ENCODE data around the gene GSG1L. TPM values are rescaled to one million over a fixed set of nuclear protein-coding genes. Genes with fewer than 3 reads are reported as not detected.

GSG1L gene
- total and polyA plus RNA-seq, 4 donors = not detected

DNA sequence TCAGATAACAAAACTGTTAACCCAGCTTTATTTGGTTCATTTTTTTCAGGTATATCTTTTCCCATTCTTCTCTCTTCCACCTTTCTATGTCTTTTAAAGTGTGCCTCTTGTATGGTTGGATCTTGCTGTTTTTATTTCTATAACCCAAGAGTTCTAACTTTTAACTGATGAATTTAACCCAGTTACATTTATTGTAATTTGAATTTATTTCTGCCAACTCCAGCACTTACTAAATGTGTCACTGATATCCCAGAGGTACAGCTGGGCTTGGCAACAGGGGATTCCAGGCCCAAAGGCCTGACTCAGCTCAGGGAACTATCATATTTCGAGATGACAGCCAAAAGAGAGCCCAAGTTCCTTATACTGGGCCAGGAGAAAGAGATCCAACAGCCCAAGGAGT is 200.1 kb downstream of the GSG1L start:
- peaks cover 0 to 15% (median 5%) of the 10 kb centered on the region in 4 donors for H3K9me3 ChIP-seq (ENCODE audit: control insufficient read depth in 4 of 4, low read length in 3 of 4)
- H3K36me3 ChIP-seq (ENCODE audit: control insufficient read depth in 4 of 4, insufficient read depth in 3 of 4, low read depth in 1 of 4, low read length in 3 of 4) = no peaks in the 10 kb centered on the region
- TF ChIP-seq YY1 (IDR thresholded peaks at IDR 0.05) (no peak), HNF4G (IDR thresholded peaks at IDR 0.05) (no peak)
- 71% methylated on average over 1 of the region's 1 CpG for WGBS
- no peak overlapping the region for H3K27ac ChIP-seq (ENCODE audit: low read depth in 1 of 2, low read length in 2 of 2)
- no peaks in the 10 kb centered on the region for H3K27me3 ChIP-seq (ENCODE audit: control insufficient read depth in 4 of 4, insufficient read depth in 4 of 4, low read length in 3 of 4)
- H3K4me1 ChIP-seq (ENCODE audit: control insufficient read depth in 4 of 4, insufficient read depth in 4 of 4, low read length in 3 of 4) = no peaks in the 10 kb centered on the region
- no peak overlapping the region for H3K9ac ChIP-seq (ENCODE audit: low read depth in 1 of 2, low read length in 2 of 2)
- no peak for DNase-seq (ENCODE audit: low spot score)
- H3K4me3 ChIP-seq (ENCODE audit: low read depth in 1 of 3, low read length in 3 of 3) = no peak overlapping the region

DNA sequence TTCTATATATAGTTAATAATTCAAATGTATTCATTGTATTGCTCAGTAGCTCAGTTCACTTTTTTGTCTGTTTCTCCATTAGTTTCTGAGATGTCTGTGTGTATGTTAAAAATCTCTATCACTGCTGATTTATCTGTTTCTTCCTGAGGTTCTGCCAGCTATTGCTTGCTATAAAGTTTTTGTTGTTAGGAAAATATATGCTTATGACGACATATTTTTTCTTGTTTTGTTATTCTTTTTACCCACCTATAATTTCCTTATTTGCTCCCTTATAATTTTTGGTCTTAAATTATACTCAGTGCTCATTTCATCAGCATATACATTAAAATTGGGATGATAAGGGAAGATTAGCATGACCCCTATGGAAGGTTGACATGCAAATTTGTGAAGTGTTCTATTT is 200.6 kb downstream of the GSG1L start:
- WGBS = 93% methylated on average over 1 of the region's 1 CpG
- H3K27me3 ChIP-seq (ENCODE audit: control insufficient read depth in 4 of 4, insufficient read depth in 4 of 4, low read length in 3 of 4) = no peaks in the 10 kb centered on the region

DNA sequence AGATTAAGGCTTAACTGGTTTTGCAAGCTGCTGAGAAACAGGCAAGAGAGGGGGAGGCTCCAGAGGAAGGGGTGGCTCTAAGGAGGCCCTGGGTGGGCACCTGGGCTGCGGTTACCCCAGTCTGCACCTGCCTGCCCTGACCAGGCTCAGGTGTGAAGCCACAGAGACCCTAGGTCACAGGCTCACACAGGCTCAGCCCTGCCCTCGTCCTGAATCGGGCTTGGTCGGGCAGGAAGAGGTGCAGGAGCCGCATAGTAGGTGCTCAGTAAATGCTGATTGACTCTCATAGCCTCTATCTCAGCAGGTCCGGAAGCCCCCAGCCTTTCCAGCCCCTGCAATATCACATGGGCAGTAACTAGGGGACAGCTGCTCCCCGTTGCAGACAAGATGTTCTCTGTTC is 203.4 kb downstream of the GSG1L start:
- H3K4me3 ChIP-seq (ENCODE audit: low read depth in 1 of 3, low read length in 3 of 3) = no peak overlapping the region
- DNase-seq (ENCODE audit: low spot score) = no peak
- no peaks in the 10 kb centered on the region for H3K27me3 ChIP-seq (ENCODE audit: control insufficient read depth in 4 of 4, insufficient read depth in 4 of 4, low read length in 3 of 4)
- TF ChIP-seq NR2F2 (IDR thresholded peaks at IDR 0.05) = no peak
- no peak for TF ChIP-seq HNF4G (IDR thresholded peaks at IDR 0.05)
- TF ChIP-seq HNF4A (conservative IDR thresholded peaks at IDR 0.05) = no peak
- 68% methylated on average over 7 of the region's 7 CpGs for WGBS
- no peaks in the 10 kb centered on the region for H3K4me1 ChIP-seq (ENCODE audit: control insufficient read depth in 4 of 4, insufficient read depth in 4 of 4, low read length in 3 of 4)
- peaks cover 0 to 15% (median 5%) of the 10 kb centered on the region in 4 donors for H3K9me3 ChIP-seq (ENCODE audit: control insufficient read depth in 4 of 4, low read length in 3 of 4)
- no peaks in the 10 kb centered on the region for H3K36me3 ChIP-seq (ENCODE audit: control insufficient read depth in 4 of 4, insufficient read depth in 3 of 4, low read depth in 1 of 4, low read length in 3 of 4)
- H3K27ac ChIP-seq (ENCODE audit: low read depth in 1 of 2, low read length in 2 of 2) = no peak overlapping the region
- no peak overlapping the region for H3K9ac ChIP-seq (ENCODE audit: low read depth in 1 of 2, low read length in 2 of 2)

More for the DNA sequence above, 200.6 kb downstream of the GSG1L start:
- H3K4me3 ChIP-seq (ENCODE audit: low read depth in 1 of 3, low read length in 3 of 3) = no peak overlapping the region
- H3K36me3 ChIP-seq (ENCODE audit: control insufficient read depth in 4 of 4, insufficient read depth in 3 of 4, low read depth in 1 of 4, low read length in 3 of 4) = no peaks in the 10 kb centered on the region
- peaks cover 0 to 15% (median 5%) of the 10 kb centered on the region in 4 donors for H3K9me3 ChIP-seq (ENCODE audit: control insufficient read depth in 4 of 4, low read length in 3 of 4)
- TF ChIP-seq EGR1 (IDR thresholded peaks at IDR 0.05; ENCODE audit: low read depth in 2 of 2) (no peak), GABPA (IDR thresholded peaks at IDR 0.05 in 1 of 2, conservative IDR thresholded peaks at IDR 0.05 in 1 of 2) (no peak), RXRA (IDR thresholded peaks at IDR 0.05) (no peak), JUND (IDR thresholded peaks at IDR 0.05) (no peak), RAD21 (IDR thresholded peaks at IDR 0.05) (no peak), FOXA1 (IDR thresholded peaks at IDR 0.05) (no peak), HNF4A (conservative IDR thresholded peaks at IDR 0.05) (no peak), NR2F2 (IDR thresholded peaks at IDR 0.05) (no peak), HNF4G (IDR thresholded peaks at IDR 0.05) (no peak), SP1 (IDR thresholded peaks at IDR 0.05) (no peak)
- TF ChIP-seq, protein P1, sequence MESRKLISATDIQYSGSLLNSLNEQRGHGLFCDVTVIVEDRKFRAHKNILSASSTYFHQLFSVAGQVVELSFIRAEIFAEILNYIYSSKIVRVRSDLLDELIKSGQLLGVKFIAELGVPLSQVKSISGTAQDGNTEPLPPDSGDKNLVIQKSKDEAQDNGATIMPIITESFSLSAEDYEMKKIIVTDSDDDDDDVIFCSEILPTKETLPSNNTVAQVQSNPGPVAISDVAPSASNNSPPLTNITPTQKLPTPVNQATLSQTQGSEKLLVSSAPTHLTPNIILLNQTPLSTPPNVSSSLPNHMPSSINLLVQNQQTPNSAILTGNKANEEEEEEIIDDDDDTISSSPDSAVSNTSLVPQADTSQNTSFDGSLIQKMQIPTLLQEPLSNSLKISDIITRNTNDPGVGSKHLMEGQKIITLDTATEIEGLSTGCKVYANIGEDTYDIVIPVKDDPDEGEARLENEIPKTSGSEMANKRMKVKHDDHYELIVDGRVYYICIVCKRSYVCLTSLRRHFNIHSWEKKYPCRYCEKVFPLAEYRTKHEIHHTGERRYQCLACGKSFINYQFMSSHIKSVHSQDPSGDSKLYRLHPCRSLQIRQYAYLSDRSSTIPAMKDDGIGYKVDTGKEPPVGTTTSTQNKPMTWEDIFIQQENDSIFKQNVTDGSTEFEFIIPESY (IDR thresholded peaks at IDR 0.05) = no peak
- TF ChIP-seq, protein P2, sequence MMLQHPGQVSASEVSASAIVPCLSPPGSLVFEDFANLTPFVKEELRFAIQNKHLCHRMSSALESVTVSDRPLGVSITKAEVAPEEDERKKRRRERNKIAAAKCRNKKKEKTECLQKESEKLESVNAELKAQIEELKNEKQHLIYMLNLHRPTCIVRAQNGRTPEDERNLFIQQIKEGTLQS (IDR thresholded peaks at IDR 0.05) = no peak
- TF ChIP-seq, protein P3, sequence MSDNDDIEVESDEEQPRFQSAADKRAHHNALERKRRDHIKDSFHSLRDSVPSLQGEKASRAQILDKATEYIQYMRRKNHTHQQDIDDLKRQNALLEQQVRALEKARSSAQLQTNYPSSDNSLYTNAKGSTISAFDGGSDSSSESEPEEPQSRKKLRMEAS (IDR thresholded peaks at IDR 0.05) = no peak
- H3K9ac ChIP-seq (ENCODE audit: low read depth in 1 of 2, low read length in 2 of 2) = no peak overlapping the region
- DNase-seq (ENCODE audit: low spot score) = no peak
- no peaks in the 10 kb centered on the region for H3K4me1 ChIP-seq (ENCODE audit: control insufficient read depth in 4 of 4, insufficient read depth in 4 of 4, low read length in 3 of 4)
- H3K27ac ChIP-seq (ENCODE audit: low read depth in 1 of 2, low read length in 2 of 2) = no peak overlapping the region
